PFSK-1 (cell line): ENCODE data around the gene PTTG2.

ENCODE experiments used
- FOXP2 ChIP-seq: optimal IDR thresholded peaks from 2 replicates; pipeline ENCODE3; 2011; ENCODE audit warnings: borderline replicate concordance, control low read depth, inconsistent platforms; ENCODE audit not compliant: insufficient read depth; ENCODE audit errors: extremely low read length, extremely low read depth
- POLR2AphosphoS5 ChIP-seq: IDR thresholded peaks from 2 replicates; pipeline ENCODE4 v1.6.1; 2012; ENCODE audit warnings: low read depth, mild to moderate bottlenecking, control low read depth, low read length, moderate library complexity
- SIN3A ChIP-seq: IDR thresholded peaks from 2 replicates; pipeline ENCODE4 v1.6.1; 2012; ENCODE audit warnings: mild to moderate bottlenecking, low read length, moderate library complexity, borderline replicate concordance; ENCODE audit not compliant: insufficient read depth
- TAF1 ChIP-seq: IDR thresholded peaks from 2 replicates; pipeline ENCODE4 v1.6.1; 2012; ENCODE audit warnings: low read length, control low read depth, borderline replicate concordance; ENCODE audit not compliant: insufficient read depth
- TF ChIP-seq, protein P1 (sequence below), 2 experiments: IDR thresholded peaks; 2 replicates each; pipeline versions ENCODE4 v1.6.1 to v1.8.0; 2011 to 2012; ENCODE audit warnings: low read depth in 2 of 2, low read length in 2 of 2, control low read depth in 1 of 2, inconsistent platforms in 1 of 2, mild to moderate bottlenecking in 1 of 2, moderate library complexity in 1 of 2; ENCODE audit not compliant: insufficient read depth in 1 of 2

DNA sequence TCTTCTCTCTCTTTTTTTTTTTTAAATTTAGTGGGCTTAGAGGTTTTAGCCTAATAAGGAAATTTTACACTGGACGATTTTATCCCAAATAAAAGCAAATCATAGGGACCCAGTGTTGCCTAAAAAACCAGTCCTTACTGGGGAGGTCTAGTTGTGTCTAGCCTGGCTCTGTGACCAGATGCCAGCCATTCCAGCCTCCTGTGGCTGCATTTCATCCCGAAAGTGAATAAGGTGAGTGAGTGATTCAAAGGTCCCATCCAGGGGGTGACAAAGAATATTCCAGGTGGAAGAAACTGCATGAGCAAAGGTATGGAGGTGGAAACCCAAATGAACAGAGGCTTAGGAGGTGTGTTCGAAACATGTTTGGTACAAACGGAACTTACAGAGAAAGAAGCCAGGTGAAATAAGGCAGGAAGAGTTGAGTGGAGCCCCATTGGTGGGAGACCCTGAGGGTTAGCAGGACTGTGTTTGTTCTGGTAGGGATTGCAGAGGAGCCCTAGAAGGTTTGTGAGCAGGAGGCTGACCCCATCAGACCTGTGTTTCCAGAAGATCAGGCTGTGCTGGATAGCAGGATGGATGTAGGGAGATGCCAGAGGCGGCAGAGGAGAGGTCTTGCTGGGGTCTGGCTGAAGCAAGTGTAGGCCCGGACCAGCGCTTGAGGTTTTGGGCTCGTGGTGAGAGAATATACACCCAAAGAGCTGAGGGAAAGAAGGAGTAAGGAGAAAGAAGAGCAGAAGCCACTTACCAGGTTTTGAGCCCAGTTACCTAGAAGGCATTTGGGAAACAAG is 31.6 kb downstream of the PTTG2 start:
- TF ChIP-seq POLR2AphosphoS5 = no peak
- TF ChIP-seq SIN3A = no peak
- no peak for TF ChIP-seq TAF1
- no peak for TF ChIP-seq FOXP2
- TF ChIP-seq, protein P1, sequence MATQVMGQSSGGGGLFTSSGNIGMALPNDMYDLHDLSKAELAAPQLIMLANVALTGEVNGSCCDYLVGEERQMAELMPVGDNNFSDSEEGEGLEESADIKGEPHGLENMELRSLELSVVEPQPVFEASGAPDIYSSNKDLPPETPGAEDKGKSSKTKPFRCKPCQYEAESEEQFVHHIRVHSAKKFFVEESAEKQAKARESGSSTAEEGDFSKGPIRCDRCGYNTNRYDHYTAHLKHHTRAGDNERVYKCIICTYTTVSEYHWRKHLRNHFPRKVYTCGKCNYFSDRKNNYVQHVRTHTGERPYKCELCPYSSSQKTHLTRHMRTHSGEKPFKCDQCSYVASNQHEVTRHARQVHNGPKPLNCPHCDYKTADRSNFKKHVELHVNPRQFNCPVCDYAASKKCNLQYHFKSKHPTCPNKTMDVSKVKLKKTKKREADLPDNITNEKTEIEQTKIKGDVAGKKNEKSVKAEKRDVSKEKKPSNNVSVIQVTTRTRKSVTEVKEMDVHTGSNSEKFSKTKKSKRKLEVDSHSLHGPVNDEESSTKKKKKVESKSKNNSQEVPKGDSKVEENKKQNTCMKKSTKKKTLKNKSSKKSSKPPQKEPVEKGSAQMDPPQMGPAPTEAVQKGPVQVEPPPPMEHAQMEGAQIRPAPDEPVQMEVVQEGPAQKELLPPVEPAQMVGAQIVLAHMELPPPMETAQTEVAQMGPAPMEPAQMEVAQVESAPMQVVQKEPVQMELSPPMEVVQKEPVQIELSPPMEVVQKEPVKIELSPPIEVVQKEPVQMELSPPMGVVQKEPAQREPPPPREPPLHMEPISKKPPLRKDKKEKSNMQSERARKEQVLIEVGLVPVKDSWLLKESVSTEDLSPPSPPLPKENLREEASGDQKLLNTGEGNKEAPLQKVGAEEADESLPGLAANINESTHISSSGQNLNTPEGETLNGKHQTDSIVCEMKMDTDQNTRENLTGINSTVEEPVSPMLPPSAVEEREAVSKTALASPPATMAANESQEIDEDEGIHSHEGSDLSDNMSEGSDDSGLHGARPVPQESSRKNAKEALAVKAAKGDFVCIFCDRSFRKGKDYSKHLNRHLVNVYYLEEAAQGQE (IDR thresholded peaks at IDR 0.05; ENCODE audit: insufficient read depth in 1 of 2, low read depth in 2 of 2, low read length in 2 of 2) = no peak
